ENCODE data around the gene DCLRE1B.

DCLRE1B gene

DNA sequence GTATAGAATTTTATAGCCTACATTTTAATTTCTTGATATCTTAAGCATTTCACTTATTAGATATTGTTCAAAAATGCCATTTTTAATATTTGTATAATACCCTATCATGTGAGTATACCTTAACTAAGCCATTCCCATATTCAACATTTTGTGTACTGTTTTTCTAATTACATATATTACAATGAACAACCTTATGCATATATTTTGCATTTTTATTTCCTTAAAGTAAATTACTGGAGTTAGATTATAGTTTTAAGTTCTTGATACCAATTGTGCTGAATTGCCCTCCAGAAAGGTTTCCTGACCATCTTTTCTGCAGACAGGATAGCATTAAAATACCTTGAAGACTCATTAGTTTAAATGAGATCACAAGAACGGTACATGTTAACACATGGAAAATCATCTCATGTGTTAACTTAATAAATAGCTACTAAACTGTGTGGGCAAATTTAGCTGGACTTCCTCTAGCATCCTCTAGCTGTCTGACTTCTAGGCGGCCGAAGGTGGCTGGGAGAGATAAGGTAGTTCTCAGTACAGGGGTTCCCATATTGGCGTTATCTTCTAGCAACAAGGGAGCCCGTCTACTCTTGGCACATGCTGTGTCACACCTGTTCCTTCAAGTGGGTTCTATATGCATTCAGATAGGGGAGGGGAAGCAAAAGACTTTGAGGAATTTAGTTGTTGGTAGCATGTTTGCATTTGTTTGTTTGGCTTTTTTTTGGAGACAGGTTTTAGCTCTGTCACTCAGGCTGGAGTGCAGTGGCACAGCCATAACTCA is 8.9 kb downstream of the DCLRE1B start:
- DNase-seq (ENCODE audit: extremely low spot score) = no peak
- TF ChIP-seq, protein P1, sequence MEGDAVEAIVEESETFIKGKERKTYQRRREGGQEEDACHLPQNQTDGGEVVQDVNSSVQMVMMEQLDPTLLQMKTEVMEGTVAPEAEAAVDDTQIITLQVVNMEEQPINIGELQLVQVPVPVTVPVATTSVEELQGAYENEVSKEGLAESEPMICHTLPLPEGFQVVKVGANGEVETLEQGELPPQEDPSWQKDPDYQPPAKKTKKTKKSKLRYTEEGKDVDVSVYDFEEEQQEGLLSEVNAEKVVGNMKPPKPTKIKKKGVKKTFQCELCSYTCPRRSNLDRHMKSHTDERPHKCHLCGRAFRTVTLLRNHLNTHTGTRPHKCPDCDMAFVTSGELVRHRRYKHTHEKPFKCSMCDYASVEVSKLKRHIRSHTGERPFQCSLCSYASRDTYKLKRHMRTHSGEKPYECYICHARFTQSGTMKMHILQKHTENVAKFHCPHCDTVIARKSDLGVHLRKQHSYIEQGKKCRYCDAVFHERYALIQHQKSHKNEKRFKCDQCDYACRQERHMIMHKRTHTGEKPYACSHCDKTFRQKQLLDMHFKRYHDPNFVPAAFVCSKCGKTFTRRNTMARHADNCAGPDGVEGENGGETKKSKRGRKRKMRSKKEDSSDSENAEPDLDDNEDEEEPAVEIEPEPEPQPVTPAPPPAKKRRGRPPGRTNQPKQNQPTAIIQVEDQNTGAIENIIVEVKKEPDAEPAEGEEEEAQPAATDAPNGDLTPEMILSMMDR (IDR thresholded peaks at IDR 0.05; ENCODE audit: control extremely low read depth, extremely low read depth, low read depth, missing control alignments) = no peak
- POLR2A ChIA-PET = no interaction called here
- CTCF ChIA-PET = interaction anchor here (0.8 kb wide), 1 partner anchor 79 kb away, joined by 3 read pairs; no protein-coding TSS in a partner anchor

DNA sequence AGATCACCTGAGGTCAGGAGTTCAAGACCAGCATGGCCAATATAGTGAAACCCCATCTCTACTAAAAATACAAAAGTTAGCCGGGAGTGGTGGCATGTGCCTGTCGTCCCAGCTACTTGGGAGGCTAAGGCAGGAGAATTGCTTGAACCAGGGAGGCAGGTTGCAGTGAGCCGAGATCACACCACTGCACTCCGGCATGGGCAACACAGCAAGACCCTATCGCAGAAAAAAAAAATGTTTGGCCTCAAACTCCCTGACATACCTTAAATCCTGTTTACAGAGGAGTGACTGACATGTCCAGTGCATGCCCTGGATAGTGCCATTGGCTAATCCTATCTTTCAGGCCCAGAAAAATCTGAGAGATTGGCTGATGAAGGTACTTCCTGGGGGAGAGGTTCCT is 11.8 kb downstream of the DCLRE1B start:
- POLR2A ChIA-PET = no interaction called here
- TF ChIP-seq, protein P1 (IDR thresholded peaks at IDR 0.05; ENCODE audit: control extremely low read depth, extremely low read depth, low read depth, missing control alignments) = no peak
- CTCF ChIA-PET = interaction anchor here (0.9 to 6.5 kb wide), 7 partner anchors 11 to 430 kb away, joined by 3 to 35 read pairs (median 4); partner anchors contain the start of genes AP4B1, DCLRE1B and HIPK1
- no peak for DNase-seq (ENCODE audit: extremely low spot score)

DNA sequence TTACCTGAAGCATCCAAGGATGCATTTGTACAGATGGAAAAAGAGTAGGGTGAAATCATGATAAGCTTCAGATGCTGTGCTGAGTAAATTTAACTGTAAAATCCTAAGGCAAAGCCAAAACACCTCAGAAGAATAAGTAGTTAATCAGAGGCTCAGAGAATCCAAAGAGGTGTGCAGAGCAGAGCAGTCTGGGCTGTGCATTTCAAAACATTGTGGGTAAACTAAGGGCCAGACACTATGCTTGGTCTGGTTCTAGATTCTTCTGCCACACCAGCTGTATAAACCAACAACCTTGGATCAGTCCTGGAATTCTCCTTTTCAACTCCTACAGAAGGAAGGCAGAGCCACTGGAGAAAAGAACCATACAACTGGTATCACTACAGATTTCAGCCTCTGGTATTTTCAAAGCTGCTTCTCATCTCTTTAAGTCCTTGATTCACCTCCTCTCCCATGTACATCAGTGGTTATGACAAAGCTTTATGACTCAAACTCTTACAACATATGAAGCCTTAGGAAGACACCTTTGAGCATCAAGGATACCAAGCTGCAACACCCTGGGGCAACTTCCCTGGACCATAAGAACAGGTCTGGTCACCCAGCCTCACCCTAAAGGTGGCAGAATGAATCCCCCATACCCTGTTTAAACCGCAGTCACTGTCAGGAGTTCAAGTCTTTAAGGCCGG is 12.4 kb downstream of the DCLRE1B start:
- CTCF ChIA-PET = interaction anchor here (0.9 to 6.5 kb wide), 5 partner anchors 12 to 429 kb away, joined by 3 to 35 read pairs (median 3); partner anchors contain the start of gene HIPK1
- POLR2A ChIA-PET = interaction anchor here (1.3 kb wide), 1 partner anchor 12 kb away, joined by 4 read pairs; the partner anchor contains the start of gene HIPK1
- no peak for DNase-seq (ENCODE audit: extremely low spot score)
- TF ChIP-seq, protein P1 (IDR thresholded peaks at IDR 0.05; ENCODE audit: control extremely low read depth, extremely low read depth, low read depth, missing control alignments) = no peak

DNA sequence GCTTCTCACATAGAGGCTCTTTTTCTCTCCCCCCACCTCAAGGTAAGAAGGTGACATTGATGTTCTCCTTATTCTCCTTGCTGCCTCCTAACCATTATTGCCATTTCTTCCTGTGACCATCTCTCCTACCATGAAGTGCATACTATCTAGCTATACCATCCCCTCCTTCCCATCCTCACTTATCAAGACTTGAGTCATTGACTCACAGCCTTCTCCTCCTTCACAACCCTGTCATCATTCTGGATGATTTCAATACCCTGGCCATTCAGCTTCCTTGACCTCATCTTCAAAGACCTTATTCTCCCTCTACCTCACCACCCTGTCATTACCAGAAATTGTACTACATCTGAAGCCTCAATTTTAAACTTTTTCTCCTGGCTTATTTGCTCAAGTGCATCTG is 13.1 kb downstream of the DCLRE1B start:
- DNase-seq (ENCODE audit: extremely low spot score) = no peak
- TF ChIP-seq, protein P1 (IDR thresholded peaks at IDR 0.05; ENCODE audit: control extremely low read depth, extremely low read depth, low read depth, missing control alignments) = no peak
- CTCF ChIA-PET = interaction anchor here (0.9 to 6.5 kb wide), 5 partner anchors 11 to 429 kb away, joined by 3 to 35 read pairs (median 4); partner anchors contain the start of gene HIPK1
- POLR2A ChIA-PET = interaction anchor here (1.3 kb wide), 1 partner anchor 11 kb away, joined by 4 read pairs; the partner anchor contains the start of gene HIPK1

DNA sequence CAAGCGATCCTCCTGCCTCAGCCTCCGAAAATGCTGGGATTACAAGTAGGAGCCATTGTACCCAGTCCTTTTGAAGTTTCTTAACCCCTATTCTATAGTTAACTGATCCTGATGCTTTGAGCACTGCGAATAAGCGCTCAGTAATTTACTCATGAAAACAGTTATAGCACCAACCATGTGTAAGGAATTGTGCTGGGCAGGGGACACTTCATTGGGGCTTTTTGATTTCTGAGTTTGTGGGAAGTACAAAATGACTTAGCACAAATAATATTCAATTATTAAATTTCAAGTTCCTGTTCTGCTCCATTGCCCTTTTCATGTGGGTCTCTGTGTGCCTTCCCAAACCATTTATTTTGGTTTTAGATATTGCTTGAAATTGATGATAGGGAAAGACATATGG is 17.8 kb downstream of the DCLRE1B start:
- no peak for DNase-seq (ENCODE audit: extremely low spot score)
- TF ChIP-seq, protein P1 (IDR thresholded peaks at IDR 0.05; ENCODE audit: control extremely low read depth, extremely low read depth, low read depth, missing control alignments) = no peak
- ChIA-PET POLR2A (no interaction called here), CTCF (no interaction called here)

DNA sequence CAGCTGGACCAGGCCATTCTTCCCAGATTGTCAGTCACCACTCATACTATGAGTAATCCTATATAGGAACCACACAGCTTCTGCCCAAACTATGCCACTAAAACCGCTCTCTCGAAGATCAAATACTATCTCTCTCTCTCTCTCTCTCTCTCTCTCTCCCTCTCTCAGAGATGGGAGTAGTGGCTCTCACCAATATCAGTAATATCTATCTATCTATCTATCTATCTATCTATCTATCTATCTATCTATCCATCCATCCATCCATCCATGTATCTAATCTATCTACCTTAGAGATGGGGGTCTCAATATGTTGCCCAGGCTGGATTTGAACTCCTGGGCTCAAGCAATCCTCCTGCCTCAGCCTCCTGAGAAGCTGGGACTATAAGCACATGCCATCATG is 19.3 kb downstream of the DCLRE1B start:
- ChIA-PET CTCF (interaction anchor here (0.9 to 1.4 kb wide), 3 partner anchors 11 to 422 kb away, joined by 3 to 4 read pairs (median 4); no protein-coding TSS in a partner anchor), POLR2A (interaction anchor here (0.9 kb wide), 1 partner anchor 14 kb away, joined by 3 read pairs; no protein-coding TSS in a partner anchor)
- DNase-seq (ENCODE audit: extremely low spot score) = no peak
- TF ChIP-seq, protein P1 (IDR thresholded peaks at IDR 0.05; ENCODE audit: control extremely low read depth, extremely low read depth, low read depth, missing control alignments) = no peak
